HG03378 (cell line): ENCODE results near the gene DEF6.

Experiments
- ATAC-seq: cut with Tn5 transposase; IDR thresholded peaks from one replicate; pipeline ENCODE4 v1.9.1; 2021; ENCODE audit warnings: mild to moderate bottlenecking, moderate library complexity; ENCODE audit not compliant: unreplicated experiment

Gene DEF6, protein sequence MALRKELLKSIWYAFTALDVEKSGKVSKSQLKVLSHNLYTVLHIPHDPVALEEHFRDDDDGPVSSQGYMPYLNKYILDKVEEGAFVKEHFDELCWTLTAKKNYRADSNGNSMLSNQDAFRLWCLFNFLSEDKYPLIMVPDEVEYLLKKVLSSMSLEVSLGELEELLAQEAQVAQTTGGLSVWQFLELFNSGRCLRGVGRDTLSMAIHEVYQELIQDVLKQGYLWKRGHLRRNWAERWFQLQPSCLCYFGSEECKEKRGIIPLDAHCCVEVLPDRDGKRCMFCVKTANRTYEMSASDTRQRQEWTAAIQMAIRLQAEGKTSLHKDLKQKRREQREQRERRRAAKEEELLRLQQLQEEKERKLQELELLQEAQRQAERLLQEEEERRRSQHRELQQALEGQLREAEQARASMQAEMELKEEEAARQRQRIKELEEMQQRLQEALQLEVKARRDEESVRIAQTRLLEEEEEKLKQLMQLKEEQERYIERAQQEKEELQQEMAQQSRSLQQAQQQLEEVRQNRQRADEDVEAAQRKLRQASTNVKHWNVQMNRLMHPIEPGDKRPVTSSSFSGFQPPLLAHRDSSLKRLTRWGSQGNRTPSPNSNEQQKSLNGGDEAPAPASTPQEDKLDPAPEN

DNA sequence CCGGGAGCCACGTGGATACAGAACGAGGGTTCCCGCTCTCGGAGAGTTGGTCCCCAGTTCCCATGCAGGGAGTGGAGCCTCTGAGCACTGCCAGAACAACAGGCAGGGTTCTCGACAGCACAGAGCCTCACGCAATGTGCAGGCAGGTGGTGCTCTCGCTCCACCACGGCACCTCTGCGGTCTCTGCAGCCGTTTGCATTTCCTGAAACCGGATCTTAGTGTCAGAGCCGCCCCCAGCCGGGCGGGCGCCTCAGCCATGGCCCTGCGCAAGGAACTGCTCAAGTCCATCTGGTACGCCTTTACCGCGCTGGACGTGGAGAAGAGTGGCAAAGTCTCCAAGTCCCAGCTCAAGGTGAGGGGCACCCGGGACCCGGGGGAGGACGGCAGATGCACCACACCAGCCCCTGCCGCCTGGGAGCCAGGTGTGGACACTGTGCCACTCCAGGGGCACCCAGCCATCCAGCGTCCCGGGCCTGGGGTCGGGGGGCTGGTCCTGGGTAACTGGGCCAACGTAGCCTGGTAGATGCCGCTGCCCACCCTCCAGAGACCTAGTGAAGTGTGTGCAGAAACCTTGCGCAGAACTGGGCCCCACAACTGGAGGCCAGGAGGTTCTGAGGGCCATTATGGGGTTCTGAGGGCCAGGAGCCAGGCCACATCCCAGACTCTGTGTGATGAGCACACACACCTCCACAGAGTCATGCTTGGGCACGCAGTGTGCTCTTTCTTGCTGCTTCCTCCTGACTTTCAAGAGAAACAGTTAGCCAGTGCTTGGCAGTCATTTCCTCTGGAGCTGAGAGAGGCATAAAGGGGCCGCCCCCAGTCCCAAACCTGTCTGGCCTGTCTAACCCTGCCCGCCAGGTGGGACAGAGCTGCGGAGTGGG, at the start of gene DEF6:
Gene DEF6, plus strand, starts transcription at position 218 of the 881 bp plus-strand sequence. Its CDS starts 39 bp downstream, at position 257.
- ATAC-seq, result peak; percentile 52

DNA sequence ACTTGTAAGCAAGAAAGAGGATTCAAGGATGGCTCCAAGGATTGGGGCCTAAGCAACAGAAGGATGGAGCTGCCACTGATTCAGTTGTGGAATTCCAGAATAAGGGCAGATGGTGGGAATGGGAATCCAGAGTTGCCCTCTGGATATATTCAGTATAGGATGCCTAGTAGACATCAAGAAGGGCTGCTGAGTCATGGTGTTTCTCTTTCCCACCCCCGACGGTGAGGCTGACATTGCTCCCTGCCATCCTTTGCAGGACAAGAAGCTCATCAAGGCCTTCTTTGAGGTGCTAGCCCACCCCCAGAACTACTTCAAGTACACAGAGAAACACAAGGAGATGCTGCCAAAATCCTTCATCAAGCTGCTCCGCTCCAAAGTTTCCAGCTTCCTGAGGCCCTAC, 49.3 kb upstream of the DEF6 start:
- ATAC-seq, result no peak

DNA sequence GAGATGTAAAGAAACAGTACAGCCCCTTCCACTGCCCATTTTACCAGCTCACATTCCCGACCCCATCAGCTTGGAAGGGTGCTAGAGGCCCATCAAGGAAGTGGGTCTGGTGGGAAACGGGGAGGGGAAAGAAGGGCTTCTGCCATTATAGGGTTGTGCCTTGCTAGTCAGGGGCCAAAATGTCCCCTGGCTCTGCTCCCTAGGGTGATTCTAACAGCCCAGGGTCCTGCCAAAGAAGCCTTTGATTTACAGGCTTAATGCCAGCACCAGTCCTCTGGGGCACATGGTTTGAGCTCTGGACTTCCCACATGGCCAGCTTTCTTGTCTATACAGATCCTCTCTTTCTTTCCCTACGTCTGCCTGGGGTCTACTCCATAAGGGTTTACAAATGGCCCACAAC, 48.7 kb upstream of the DEF6 start:
- ATAC-seq, result no peak

DNA sequence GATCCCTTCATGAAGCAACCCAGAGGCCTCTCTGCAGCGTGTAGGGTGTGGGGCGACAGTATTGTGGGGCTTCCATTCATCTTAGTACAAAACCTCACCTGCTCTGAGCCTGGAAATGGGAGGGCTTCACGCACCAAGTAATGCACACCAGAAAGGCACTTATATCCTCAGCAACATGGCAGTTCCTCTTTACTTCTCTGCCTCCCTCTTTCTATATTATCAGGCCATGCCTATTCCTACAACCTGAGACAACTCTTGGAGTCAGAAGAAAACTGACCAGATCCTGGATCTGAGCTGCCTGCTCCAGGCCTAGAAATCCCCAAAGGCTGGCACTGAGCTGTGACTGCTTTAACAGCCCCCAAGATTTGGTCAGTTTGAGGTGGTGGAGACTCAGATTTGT, 45.7 kb upstream of the DEF6 start:
- ATAC-seq, result no peak

DNA sequence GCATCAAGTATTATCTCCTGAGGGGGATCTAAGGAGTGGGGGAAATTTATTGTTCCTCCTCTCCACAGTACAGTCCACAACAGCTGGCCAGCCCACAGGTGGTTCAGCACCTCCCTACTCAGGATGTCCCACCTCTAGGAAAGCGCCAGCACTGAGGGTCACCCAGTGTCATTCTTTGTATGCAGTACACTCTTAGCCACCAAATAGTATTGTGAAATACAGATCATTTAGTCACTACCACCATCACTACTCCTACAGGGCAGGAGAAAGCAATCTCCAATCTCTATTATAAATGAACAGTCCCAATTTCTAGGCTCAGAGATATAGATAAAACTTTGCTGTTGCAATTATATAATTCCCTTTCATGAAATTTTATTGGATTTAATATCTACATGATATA, 44.4 kb upstream of the DEF6 start:
- no peak for ATAC-seq

DNA sequence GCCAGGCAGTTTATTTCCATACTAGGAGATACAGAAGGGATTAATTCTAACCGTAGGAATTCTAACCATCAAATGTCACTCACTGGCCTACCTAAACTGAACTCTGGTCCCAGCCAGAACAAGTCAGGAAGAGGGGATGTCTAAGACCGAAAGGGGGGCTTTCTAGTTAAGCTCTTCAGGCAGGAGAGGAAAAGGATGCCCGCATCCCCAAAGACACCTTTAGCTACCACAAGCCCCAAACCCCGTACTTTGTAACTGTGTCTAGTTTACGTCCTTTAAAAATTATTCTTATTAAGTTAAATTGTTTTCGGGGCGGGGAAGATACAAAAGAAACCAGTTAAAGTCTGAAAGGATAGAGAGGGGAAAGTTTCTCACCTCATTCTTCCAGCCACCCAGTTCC, 39.3 kb upstream of the DEF6 start:
- ATAC-seq, result no peak

DNA sequence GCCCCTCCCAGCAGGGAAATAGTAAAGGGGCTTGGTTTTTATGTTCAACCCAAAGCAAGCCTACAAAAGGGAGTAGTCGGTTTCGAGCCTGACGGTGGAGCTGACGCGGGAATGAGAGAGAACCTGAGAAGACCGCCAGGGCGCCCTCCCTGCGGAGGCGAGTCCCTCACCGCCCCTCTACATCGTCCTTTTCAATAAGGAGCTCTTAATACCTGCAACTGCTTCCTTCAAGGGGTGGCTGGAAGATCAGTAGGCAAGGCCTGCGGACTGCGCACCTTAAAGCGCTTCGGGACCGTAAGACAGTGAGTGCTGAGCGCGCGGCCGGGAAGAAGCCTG, 38.8 kb upstream of the DEF6 start:
- no peak for ATAC-seq

DNA sequence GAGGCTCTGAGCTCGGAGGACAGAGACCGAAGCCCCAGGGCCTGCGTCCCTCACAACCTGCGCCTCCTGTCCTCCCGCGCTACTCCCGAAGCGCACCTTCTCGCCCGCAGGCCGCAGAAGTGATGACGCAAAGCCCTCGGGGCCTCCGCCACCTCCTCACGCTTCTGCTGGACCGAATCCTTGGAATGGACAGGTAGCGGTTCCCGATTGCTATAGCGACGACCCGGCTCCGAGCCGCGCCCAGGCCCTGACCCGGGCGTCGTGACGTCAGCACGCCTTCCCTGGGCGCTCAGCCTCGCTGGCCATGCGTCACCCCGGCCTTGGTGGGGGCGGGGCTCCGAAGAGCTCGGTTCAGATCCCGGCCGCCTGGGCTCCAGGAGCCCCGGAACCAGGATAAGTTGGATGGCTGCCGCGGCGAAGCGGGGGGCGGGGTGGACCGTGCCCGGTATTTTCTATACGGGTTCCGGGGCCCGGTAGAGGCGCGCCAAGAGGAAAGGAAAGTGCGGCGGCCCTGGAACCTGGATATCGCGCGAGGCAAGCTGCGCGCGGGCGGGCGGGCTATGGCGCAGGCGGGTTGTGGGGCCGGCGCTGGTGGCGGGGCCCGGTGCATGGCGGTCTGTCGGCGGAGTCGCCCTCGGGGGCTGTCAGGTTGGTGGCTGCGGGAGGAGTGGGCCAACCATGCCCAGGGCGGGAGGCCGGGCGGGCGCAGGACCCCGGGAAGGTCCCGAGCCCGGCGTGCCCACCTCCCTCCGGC, 38.2 kb upstream of the DEF6 start, which contains the start of gene ZNF76:
Gene ZNF76, plus strand, starts transcription at position 542 of the 754 bp plus-strand sequence. CDS start 21,417 bp downstream, outside the sequence.
- peak; percentile 59 for ATAC-seq

DNA sequence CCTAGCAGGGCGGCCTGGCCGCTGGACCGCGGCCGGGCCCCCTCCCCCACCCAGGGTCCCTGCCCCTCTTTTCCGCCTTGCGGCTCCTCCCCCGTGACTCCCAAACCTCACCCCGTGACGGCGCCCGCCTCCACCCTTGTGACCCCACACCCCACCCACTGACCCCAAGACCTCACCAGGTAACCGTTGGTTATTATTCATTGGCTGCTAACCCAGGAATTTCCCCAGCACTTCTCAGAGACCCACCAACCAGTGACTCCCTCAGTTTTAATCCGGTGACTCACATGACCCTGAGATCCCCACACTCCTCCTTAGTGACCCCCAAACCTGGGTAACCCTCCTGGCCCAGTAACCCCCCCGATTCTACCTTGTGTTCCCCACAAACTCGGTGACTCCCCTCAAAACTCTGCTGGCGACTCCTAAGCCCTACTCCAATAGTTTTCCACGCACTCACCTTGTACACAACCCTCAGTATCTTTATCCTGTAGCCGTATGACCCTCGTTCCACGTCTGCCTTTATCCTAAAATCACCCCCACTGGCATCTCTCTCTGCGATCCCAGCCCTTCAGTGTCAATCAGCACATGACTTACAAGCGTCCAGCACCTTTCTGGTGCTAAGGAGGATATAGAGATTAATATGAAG, 37.5 kb upstream of the DEF6 start:
- peak; percentile 37 for ATAC-seq

DNA sequence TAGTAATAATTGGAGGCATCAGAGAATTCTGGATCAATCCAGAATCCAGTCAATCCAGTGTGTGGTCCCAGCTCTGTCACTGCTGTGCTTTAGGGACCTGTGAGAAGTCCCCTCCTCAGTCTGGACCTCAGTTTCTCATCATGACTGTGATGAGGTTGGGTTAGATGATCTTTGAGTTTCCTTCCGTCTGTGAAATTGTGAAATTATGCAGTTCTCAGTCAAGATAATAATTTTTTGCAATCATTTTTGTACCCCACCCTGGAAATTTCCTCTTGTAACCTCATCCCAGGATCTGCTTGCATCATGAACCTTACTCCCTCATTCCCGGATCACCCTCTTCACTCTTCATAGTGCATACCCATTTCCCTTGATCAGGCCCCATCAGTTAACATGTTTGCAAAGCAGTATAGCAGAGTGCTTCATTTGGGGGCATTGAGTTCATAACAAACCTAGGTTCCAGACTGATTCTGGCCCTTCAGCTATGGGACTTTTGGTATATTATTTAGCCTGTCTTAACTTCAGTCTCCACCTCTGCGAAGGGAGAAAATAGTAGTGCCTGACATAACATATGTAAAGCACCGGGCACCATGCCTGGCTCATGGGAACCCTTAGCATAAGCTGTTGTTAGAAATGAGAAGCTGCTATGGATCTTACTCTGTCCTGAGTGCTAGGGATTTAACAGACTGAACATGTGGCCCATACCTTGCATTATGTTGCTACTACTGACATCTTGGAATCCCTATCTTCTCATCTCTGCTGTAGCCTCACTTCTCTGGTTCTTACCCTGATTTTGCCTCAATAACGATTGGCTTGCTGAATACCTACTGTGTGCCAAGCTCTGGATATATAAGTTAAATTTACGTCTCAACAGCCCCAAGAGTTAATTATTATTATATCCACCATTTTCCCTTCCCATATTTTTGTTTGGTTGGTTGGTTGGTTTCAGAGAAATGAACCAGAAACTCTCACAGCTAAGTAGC, 36.7 kb upstream of the DEF6 start:
- ATAC-seq, result no peak

DNA sequence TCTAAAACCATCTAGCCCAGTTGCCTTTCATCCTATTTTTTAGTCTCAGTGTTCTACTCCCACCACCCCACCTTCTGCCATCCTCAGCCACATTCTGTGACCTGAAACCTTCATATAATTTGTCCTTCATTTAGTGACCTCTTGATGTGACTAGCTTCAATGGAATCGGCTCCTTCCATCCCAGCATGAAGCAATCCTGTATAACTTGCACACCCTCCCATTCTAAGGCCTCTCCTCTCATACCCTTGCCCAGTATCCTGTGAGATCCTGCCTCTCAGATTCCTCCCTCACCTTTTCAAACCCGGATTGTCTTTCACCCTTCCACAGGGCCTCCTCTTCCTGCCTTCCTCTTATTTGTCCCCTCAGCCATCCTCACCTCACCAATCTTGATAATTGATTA, 35.0 kb upstream of the DEF6 start:
- no peak for ATAC-seq

DNA sequence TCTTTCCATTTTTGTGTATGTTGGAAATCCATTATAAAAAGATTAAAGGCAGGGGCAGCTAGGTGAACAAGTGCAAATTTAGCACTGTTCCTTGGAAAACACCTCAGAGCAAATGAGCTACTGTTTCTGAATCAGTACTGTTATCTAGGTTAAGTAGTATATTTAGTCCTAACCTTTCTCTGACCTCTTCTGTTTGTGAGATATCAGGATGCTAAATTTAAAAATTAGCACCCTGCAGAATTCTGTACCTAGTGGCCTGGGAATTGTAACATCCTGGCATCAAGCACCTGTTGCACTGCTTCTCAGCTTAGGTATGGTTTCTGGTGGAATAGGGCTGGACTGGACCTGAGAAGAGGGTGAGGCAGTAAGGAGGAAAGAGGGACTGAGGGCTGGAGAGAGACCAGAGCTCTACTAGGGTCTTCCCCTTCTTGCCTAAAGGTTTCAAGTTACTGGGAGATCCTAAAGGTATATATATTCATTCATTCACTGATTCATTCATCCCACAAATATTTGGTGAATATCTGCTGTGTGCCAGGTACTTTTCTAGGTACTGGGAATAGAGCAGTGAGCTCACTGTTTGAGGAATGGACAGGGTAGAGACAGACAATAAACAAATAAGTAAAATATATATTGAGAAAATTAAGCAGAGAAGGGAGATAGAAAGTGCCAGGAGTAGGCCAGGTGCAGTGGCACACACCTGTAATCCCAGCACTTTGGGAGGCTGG, 32.9 kb upstream of the DEF6 start:
- ATAC-seq, result no peak

DNA sequence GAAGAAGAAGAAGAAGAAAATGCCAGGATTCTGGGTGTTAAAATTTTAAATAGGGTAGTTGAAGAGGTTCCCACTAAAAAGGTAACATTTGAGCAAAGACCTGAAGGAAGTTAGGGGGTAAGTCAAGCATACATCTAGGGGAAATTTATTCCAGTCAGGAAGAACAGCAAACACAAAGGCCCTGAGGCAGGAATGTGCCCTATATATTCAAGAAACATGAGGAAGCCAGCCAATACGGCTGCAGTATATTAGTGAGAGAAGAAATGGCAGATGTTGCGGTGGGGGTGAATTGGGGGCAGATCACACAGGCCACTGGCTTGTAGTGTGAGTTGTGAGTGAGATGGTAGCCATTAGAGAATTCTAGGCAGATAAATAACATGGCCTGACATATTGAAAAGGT, 32.1 kb upstream of the DEF6 start:
- ATAC-seq, result no peak

DNA sequence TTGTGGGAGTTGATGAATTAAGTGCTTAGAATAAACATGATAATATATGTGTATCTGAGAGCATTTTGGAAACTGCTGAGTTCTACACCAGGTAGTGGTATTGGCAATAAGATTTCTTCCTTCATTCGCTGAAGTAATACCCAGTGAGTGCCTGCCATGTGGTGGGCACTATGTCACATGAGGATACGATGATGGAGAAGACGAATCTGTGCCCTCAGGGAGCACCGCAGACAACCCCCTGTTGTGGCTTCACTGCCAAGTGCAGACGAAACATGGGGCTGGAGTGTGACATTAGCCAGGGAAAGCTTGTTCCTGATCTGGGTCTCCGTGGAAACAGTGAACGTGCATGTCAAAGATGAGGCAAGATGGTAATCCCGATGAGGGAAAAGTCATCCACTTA, 30.2 kb upstream of the DEF6 start:
- ATAC-seq, result no peak

DNA sequence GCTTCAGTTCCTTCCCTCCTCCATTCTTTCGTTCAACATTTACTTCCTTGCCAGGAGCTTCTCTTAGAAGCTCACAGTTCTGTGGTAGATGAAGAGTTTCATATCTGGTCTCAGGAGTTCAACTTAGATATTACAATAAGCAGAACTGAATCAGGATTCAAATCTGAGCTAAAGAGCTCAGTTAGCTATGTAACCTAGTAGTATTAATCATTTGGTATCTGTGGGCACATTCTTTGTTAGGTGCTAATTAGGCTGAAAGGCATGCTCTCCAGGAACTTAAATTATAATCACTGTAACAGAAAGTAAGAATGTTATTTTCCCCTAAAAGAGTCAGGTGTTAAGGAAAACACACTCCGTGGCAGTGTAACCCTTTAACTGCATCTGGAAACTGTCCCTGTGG, 29.7 kb upstream of the DEF6 start:
- ATAC-seq, result no peak

DNA sequence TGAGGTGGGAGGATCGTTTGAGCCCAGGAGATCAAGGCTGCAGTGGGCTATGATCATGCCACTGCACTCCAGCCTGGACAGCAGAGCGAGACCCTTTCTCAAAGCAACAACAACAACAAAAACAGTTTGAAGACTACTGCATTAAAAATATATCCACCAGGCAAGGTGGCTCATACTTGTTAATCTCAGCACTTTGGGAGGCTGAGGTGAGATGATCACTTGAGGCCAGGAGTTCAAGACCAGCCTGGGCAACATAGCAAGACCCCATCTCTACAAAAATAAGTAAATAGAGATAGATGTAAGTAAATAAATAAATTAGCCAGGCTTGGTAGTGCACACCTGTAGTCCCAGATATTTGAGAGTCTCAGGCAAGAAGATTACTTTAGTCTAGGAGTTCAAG, 25.6 kb upstream of the DEF6 start:
- ATAC-seq, result no peak

DNA sequence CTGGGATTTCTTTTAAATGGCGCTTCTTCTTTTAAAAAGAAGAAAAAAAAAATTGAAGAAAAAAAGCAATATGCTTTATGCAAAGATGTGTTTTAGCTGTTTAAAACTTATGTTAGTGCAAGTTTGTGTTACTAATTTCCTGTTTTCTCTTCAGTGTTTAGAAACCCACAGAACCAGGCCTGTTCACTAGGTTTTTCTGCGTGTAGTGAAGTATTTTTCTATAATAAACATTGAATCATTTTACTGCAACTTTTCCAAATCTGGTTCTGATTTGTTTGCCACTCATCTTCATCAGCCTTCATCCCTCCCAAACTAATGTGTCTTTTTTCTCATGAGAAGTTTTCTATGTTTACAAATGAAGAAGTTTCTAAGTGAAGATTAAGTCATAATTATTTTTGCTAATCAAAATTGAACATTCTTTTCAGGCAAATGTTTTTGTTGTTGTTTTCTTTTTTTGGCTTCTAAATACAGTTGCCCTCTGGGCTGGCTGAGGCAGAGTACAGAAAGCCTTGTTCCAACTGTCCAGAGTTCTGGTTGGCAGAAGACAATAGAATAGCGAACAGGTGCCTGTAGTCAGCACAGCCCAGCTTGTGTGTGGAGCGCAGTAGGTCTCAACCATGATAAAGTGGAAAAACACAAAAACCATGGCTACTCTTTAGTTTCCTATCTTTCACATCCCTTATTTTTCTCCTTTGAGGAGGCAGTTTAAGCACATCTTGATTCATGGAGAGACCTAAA, 23.6 kb upstream of the DEF6 start:
- ATAC-seq, result no peak

DNA sequence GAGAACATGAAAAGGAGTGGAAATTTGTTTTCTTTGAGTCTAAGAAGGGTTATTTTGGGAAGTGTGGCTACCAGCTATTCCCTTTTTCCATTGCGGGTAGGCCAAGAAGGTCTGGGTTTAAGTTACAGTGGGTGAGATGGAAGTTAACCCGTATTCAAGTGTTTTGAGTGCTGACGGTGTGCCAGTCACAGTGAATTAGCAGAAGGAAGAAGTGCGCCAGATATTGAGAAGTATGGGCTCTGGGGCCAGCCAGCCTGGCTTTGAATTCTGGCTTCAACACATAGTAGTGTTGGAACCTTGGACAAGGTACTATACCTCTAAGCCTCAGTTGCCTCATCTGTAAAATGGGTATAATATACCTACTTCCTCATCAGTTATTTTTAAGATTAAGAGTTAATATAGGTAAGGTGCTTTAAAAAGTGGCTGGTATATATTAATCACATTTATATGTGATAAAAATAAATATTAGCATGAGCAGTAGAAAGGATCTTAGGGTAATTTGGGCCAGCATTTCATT, 21.8 kb upstream of the DEF6 start:
- no peak for ATAC-seq
